GM12878 (cell line): ENCODE data around the gene ACTL7A. TPM values are rescaled to one million over a fixed set of nuclear protein-coding genes. Genes with fewer than 3 reads are reported as not detected.

ENCODE experiments used
- ATAC-seq: fragments of 200-7000 bp; cut with Tn5 transposase; 3 replicates; pipeline ENCODE4 v1.9.1; 2020; ENCODE audit warnings: mild to moderate bottlenecking, moderate library complexity
- BruUV-seq: library from RNA; stranded (reverse); fragments of 400-500 nt; replicated peaks from 2 replicates; lab custom pipeline; 2021; lab: Mats Ljungman, UMichigan
- CTCF ChIA-PET: fragments of 300-600 bp; sonication (Branson Sonifier 250); formaldehyde crosslinking; extraction: SDS; loops from one replicate; lab custom pipeline; 2021; ENCODE audit warnings: inconsistent platforms; lab: Yijun Ruan, JAX
- POLR2A ChIA-PET: fragments of 350-600 bp; formaldehyde crosslinking; extraction: SDS; loops from one replicate; lab custom pipeline; 2021; ENCODE audit warnings: inconsistent platforms; lab: Charles Lee
- RAD21 ChIA-PET: fragments of 300-600 bp; sonication (Branson Sonifier 250); formaldehyde crosslinking; loops from one replicate; lab custom pipeline; 2023; ENCODE audit warnings: antibody characterized with exemption; ENCODE audit not compliant: unreplicated experiment; lab: Charles Lee
- SMC1A ChIA-PET: fragments of 300-600 bp; sonication (Branson Sonifier 250); formaldehyde crosslinking; loops from one replicate; lab custom pipeline; 2023; ENCODE audit not compliant: unreplicated experiment, uncharacterized antibody; lab: Charles Lee
- DNase-seq: peaks from one replicate; pipeline ENCODE4 v3.0.0-alpha.2; 2011; ENCODE audit warnings: low read depth, low spot score
- FAIRE-seq: peaks from 3 replicates; lab custom pipeline; 2011; peaks lifted over from hg19 to GRCh38; lab: Jason Lieb, UNC
- H2AFZ ChIP-seq: 2 replicates; pipeline ENCODE4 v1.6.0; 2011; ENCODE audit warnings: low read depth, low read length, control low read depth; ENCODE audit not compliant: control insufficient read depth
- H3K27ac ChIP-seq: 2 replicates; pipeline ENCODE4 v1.5.1; 2011; ENCODE audit warnings: control low read depth; ENCODE audit not compliant: control insufficient read depth, insufficient read depth
- H3K27me3 ChIP-seq, 2 experiments: replicated peaks in 1 of 2; 2 replicates each; pipeline versions ENCODE4 v1.6.0 to v1.6.1; 2011; ENCODE audit warnings: low read length in 1 of 2; ENCODE audit not compliant: control insufficient read depth in 2 of 2, insufficient read depth in 2 of 2
- H3K36me3 ChIP-seq, 2 experiments: 2 replicates each; pipeline ENCODE4 v1.5.1; 2011; ENCODE audit warnings: low read length in 1 of 2; ENCODE audit not compliant: control insufficient read depth in 2 of 2, insufficient read depth in 2 of 2
- H3K4me1 ChIP-seq: 2 replicates; pipeline ENCODE4 v1.6.1; 2011; ENCODE audit warnings: mild to moderate bottlenecking, low read length, moderate library complexity, mixed read lengths; ENCODE audit not compliant: control insufficient read depth, insufficient read depth
- H3K4me2 ChIP-seq: 2 replicates; pipeline ENCODE4 v1.6.0; 2011; ENCODE audit warnings: control low read depth; ENCODE audit not compliant: control insufficient read depth, insufficient read depth
- H3K4me3 ChIP-seq: fragments of 200-600 bp; sonication (generic); 2 replicates; pipeline ENCODE4 v1.5.1; 2016
- H3K79me2 ChIP-seq: 2 replicates; pipeline ENCODE4 v1.6.0; 2011; ENCODE audit warnings: low read length; ENCODE audit not compliant: control insufficient read depth, insufficient read depth
- H3K9ac ChIP-seq: 2 replicates; pipeline ENCODE4 v1.8.0; 2011; ENCODE audit warnings: low read length, control low read depth, mixed read lengths; ENCODE audit not compliant: control insufficient read depth, insufficient read depth
- H3K9me3 ChIP-seq: replicated peaks from 3 replicates; pipeline ENCODE4 v1.5.1; 2011; ENCODE audit warnings: mild to moderate bottlenecking, low read length; ENCODE audit not compliant: control insufficient read depth, insufficient read depth
- H4K20me1 ChIP-seq: 2 replicates; pipeline ENCODE4 v1.6.0; 2011; ENCODE audit not compliant: control insufficient read depth, insufficient read depth
- EP300 ChIP-seq, 2 experiments: fragments of 150-350 bp in 1 of 2; IDR thresholded peaks; 2 replicates each; pipeline ENCODE4 v1.6.1; 2011 to 2012; ENCODE audit warnings: low read depth in 2 of 2, low read length in 2 of 2, borderline replicate concordance in 1 of 2, improper control_type of control experiment in 1 of 2, inconsistent platforms in 1 of 2; ENCODE audit not compliant: control insufficient read depth in 1 of 2
- NFXL1 ChIP-seq: fragments of 450-650 bp; IDR thresholded peaks from 2 replicates; pipeline ENCODE4 v1.6.1; 2017; ENCODE audit warnings: antibody characterized with exemption, mild to moderate bottlenecking, borderline replicate concordance
- NR2C2 ChIP-seq: IDR thresholded peaks from 2 replicates; pipeline ENCODE4 v1.6.1; 2011; ENCODE audit warnings: borderline replicate concordance, low read depth; ENCODE audit not compliant: control insufficient read depth, insufficient read length
- NRF1 ChIP-seq: conservative IDR thresholded peaks from 2 replicates; pipeline ENCODE4 v1.6.1; 2011; ENCODE audit warnings: mild to moderate bottlenecking, low read depth, low read length, improper control_type of control experiment
- REST ChIP-seq: IDR thresholded peaks from 2 replicates; pipeline ENCODE4 v1.6.1; 2012; ENCODE audit warnings: mild to moderate bottlenecking, low read depth, low read length
- SIN3A ChIP-seq: IDR thresholded peaks from 2 replicates; pipeline ENCODE4 v1.6.1; 2012; ENCODE audit warnings: low read depth, low read length, improper control_type of control experiment
- SMAD5 ChIP-seq: IDR thresholded peaks from 2 replicates; pipeline ENCODE4 v1.6.1; 2016; ENCODE audit warnings: antibody characterized with exemption, low read depth
- SRF ChIP-seq, 2 experiments: IDR thresholded peaks; 2 replicates each; pipeline ENCODE4 v1.6.1; 2011; ENCODE audit warnings: low read depth in 2 of 2, low read length in 2 of 2, mild to moderate bottlenecking in 1 of 2, moderate library complexity in 1 of 2
- TBL1XR1 ChIP-seq: IDR thresholded peaks from 2 replicates; pipeline ENCODE4 v1.6.1; 2012; ENCODE audit warnings: low read depth, low read length, improper control_type of control experiment
- ZBTB4 ChIP-seq: fragments of 450-650 bp; formaldehyde crosslinking; IDR thresholded peaks from 2 replicates; pipeline ENCODE4 v1.4.0; 2022; ENCODE audit warnings: mild to moderate bottlenecking, moderate library complexity
- ZNF622 ChIP-seq: fragments of 450-650 bp; IDR thresholded peaks from 2 replicates; pipeline ENCODE4 v1.6.1; 2017; ENCODE audit warnings: mild to moderate bottlenecking, inconsistent platforms
- WGBS: methylation state at CpG from one replicate; pipeline ENCODE4 v1.1.6; 2016; ENCODE audit warnings: low lambda C conversion rate; ENCODE audit not compliant: insufficient replicate concordance, insufficient coverage; ENCODE audit errors: missing lambda C conversion rate; 5-methylcytosine and 5-hydroxymethylcytosine counted together
- in situ Hi-C: fragments of 300-500 bp; cut with MboI; formaldehyde crosslinking; loops from 9 replicates; pipeline ENCODE4 v1.14.3; 2018; ENCODE audit warnings: mixed read lengths
- intact Hi-C: fragments of 100-400 bp; cut with micrococcal nuclease; formaldehyde crosslinking; loops from one replicate; pipeline ENCODE4 v1.14.2; 2022; ENCODE audit not compliant: unreplicated experiment
- polyA plus RNA-seq, 11 experiments: library from polyadenylated mRNA; depleted of rRNA in 4 of 11; unstranded in 6 of 11; stranded (reverse) in 5 of 11; fragments of >200 nt; fragmentation: Nextera tagmentation in 4 of 11; fragmentation: Illumina TruSeq in 1 of 11; extraction: Ambion mirVana in 4 of 11; extraction: Trizol in 1 of 11; gene quantifications; 1 replicate in 1 of 11; 2 replicates in 10 of 11; pipeline versions ENCODE4 v1.2.1 to v1.2.3, GENCODE V29; 2011 to 2016; ENCODE audit warnings: inconsistent platforms in 2 of 11, missing spikeins in 2 of 11, low read depth in 1 of 11
- total RNA-seq, 4 experiments: library from RNA; depleted of rRNA in 3 of 4; stranded (reverse); fragments of >200 nt in 3 of 4; fragmentation: Illumina TruSeq in 1 of 4; extraction: Trizol in 1 of 4; gene quantifications; 2 replicates each; pipeline versions ENCODE4 v1.2.1 to v1.2.3, GENCODE V29; 2013 to 2021
- TF ChIP-seq, protein P1 (sequence below): IDR thresholded peaks from 2 replicates; pipeline ENCODE4 v1.6.1; 2011; ENCODE audit warnings: borderline replicate concordance, low read depth, mild to moderate bottlenecking, moderate library complexity, low read length; ENCODE audit not compliant: insufficient read depth, poor library complexity, severe bottlenecking

The ACTL7A gene
- total and polyA plus RNA-seq, 10 of the 15 experiments (the other 5 are each of a cell fraction or from before 2014, with no cell fraction given): not detected

- TF ChIP-seq EP300 (IDR thresholded peaks at IDR 0.05; ENCODE audit: borderline replicate concordance in 1 of 2, control insufficient read depth in 1 of 2, low read depth in 2 of 2, low read length in 2 of 2) (no peak), ZBTB4 (CRISPR knock-in tag) (no peak), SMAD5 (no peak)
Observed at GRCh38 chr9:108830272-108830671, 31.8 kb upstream of the ACTL7A start (continued).

DNA sequence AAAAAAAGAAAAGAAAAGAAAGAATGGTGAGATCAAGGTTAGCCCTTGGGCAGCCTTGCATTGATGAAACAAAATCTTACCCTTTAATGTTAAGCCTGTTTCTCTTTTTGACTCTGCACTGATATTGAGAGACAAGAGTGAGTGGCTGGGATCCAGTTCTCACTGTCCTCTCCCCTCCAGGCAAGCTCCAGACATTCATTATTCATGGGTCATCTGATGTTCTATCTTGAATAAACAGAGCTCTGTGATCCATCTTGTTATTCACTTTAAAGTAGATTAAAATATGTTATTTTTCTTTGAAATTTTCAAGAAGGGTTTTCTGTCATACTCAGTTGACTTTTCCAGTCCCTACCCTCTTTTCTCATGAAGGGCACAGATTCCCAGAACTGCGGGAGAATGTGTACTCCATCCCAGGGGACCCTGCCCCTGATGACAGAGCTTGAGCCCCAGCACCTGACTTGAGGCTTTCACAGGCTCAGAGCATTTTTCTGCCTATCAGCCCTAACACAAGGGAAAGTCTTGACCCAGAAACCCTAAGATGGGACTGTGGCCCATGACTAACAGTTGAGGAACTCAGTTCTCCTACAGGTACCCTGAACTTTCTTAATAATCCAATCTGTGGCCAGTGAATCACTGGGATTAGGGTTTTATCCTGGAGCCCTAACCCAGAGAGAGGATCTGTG lies 30.4 kb upstream of the ACTL7A start:
- Histone ChIP-seq H3K9me3 (no peaks in the 10 kb centered on the region), H3K79me2 (no peaks in the 10 kb centered on the region), H4K20me1 (no peaks in the 10 kb centered on the region), H3K4me3 (no peak overlapping the region), H3K9ac (no peak overlapping the region), H3K4me2 (no peak overlapping the region), H3K36me3 (no peaks in the 10 kb centered on the region), H3K27ac (no peak overlapping the region), H3K4me1 (no peaks in the 10 kb centered on the region), H2AFZ (no peak overlapping the region), H3K27me3 (peaks cover 0 to 3% of the 10 kb centered on the region in 2 experiments; a peak in 1 of 4 replicates)
- SMC1A ChIA-PET: no interaction called here
- CTCF ChIA-PET: no interaction called here
- in situ Hi-C loops: no loop called here
- POLR2A ChIA-PET: no interaction called here
- BruUV-seq: no TSS peak
- intact Hi-C loops: no loop called here
- FAIRE-seq: no peak
- no peak for ATAC-seq
- DNase-seq: no peak
- RAD21 ChIA-PET: no interaction called here
- 78% methylated on average over 1 of the region's 1 CpG for WGBS
- TF ChIP-seq NFXL1: no peak
- TF ChIP-seq ZNF622: no peak
- no peak for TF ChIP-seq REST
- TF ChIP-seq SIN3A: no peak
- TF ChIP-seq, protein P1, sequence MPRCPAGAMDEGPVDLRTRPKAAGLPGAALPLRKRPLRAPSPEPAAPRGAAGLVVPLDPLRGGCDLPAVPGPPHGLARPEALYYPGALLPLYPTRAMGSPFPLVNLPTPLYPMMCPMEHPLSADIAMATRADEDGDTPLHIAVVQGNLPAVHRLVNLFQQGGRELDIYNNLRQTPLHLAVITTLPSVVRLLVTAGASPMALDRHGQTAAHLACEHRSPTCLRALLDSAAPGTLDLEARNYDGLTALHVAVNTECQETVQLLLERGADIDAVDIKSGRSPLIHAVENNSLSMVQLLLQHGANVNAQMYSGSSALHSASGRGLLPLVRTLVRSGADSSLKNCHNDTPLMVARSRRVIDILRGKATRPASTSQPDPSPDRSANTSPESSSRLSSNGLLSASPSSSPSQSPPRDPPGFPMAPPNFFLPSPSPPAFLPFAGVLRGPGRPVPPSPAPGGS: no peak
- no peak for TF ChIP-seq TBL1XR1
- TF ChIP-seq SRF (IDR thresholded peaks at IDR 0.05; ENCODE audit: low read depth in 2 of 2, low read length in 2 of 2): no peak
- no peak for TF ChIP-seq NR2C2
- no peak for TF ChIP-seq NRF1
